A549 (cell line): Measurements from ENCODE around the gene ACP4. TPM values are rescaled to one million over a fixed set of nuclear protein-coding genes. Genes with fewer than 3 reads are reported as not detected.

Source experiments
- ATAC-seq, 2 experiments: fragments of 200-7000 bp in 1 of 2; fragments of >200 bp in 1 of 2; cut with Nextera tagmentation in 1 of 2; cut with Tn5 transposase in 1 of 2; 3 replicates each; pipeline versions ENCODE4 v1.8.0 to v1.9.1; 2018 to 2020; ENCODE audit warnings: mild to moderate bottlenecking in 1 of 2, moderate library complexity in 1 of 2
- CTCF ChIA-PET: fragments of 300-600 bp; sonication (Branson Sonifier 250); formaldehyde crosslinking; extraction: SDS; loops from one replicate; lab custom pipeline; 2021; ENCODE audit warnings: antibody characterized with exemption, inconsistent platforms; lab: Yijun Ruan, JAX
- POLR2A ChIA-PET: fragments of 350-600 bp; formaldehyde crosslinking; extraction: SDS; loops from one replicate; lab custom pipeline; 2021; ENCODE audit warnings: antibody characterized with exemption, inconsistent platforms; lab: Yijun Ruan, JAX
- DNase-seq, 2 experiments: peaks; one replicate each; pipeline versions ENCODE4 v3.0.0 to v3.0.0-alpha.2; 2011 to 2016; ENCODE audit warnings: low read depth in 1 of 2, low spot score in 1 of 2
- FAIRE-seq: peaks from 2 replicates; lab custom pipeline; 2011; peaks lifted over from hg19 to GRCh38; lab: Jason Lieb, UNC
- H3K27ac ChIP-seq, 2 experiments: fragments of >200 bp; sonication (Bioruptor Twin); formaldehyde crosslinking; 3 replicates each; pipeline ENCODE4 v1.5.1; 2016 to 2017
- H3K4me1 ChIP-seq: fragments of >200 bp; sonication (Bioruptor Twin); formaldehyde crosslinking; 3 replicates; pipeline ENCODE4 v1.6.1; 2016
- H3K4me2 ChIP-seq: fragments of >200 bp; sonication (Bioruptor Twin); formaldehyde crosslinking; 3 replicates; pipeline ENCODE4 v1.6.1; 2016
- H3K4me3 ChIP-seq: fragments of >200 bp; sonication (Bioruptor Twin); formaldehyde crosslinking; 3 replicates; pipeline ENCODE4 v1.5.1; 2016
- H3K9me3 ChIP-seq: fragments of >200 bp; sonication (Bioruptor Twin); formaldehyde crosslinking; 3 replicates; pipeline ENCODE4 v1.6.1; 2016
- BCL3 ChIP-seq: fragments of >200 bp; sonication (Bioruptor Twin); formaldehyde crosslinking; IDR thresholded peaks from 3 replicates; pipeline ENCODE4 v1.6.1; 2016
- CBX2 ChIP-seq: fragments of 200-600 bp; sonication (generic); IDR thresholded peaks from 2 replicates; pipeline ENCODE4 v1.6.1; 2016; ENCODE audit warnings: low read depth, mild to moderate bottlenecking, borderline replicate concordance
- CHD2 ChIP-seq: fragments of 150-350 bp; IDR thresholded peaks from 2 replicates; pipeline ENCODE4 v1.6.1; 2014; ENCODE audit warnings: low read length; ENCODE audit not compliant: partially characterized antibody
- ELK1 ChIP-seq: fragments of 150-350 bp; IDR thresholded peaks from 2 replicates; pipeline ENCODE4 v1.6.1; 2014; ENCODE audit warnings: low read depth, mild to moderate bottlenecking, low read length
- EP300 ChIP-seq, 2 experiments: fragments of >200 bp; sonication (Bioruptor Twin); formaldehyde crosslinking; IDR thresholded peaks; 2 replicates in 1 of 2; 3 replicates in 1 of 2; pipeline ENCODE4 v1.6.1; 2016 to 2017
- FOSL2 ChIP-seq, 2 experiments: fragments of 450-650 bp in 1 of 2; fragments of >200 bp in 1 of 2; sonication (Bioruptor Twin) in 1 of 2; formaldehyde crosslinking; IDR thresholded peaks; 2 replicates each; pipeline versions ENCODE4 v1.5.0 to v1.6.1; 2016 to 2020; ENCODE audit warnings: mild to moderate bottlenecking in 1 of 2, moderate library complexity in 1 of 2
- FOXS1 ChIP-seq: fragments of 250-450 bp; sonication (Bioruptor Pico); IDR thresholded peaks from 2 replicates; pipeline ENCODE4 v1.5.0; 2020; ENCODE audit warnings: mild to moderate bottlenecking, moderate library complexity
- HEYL ChIP-seq: fragments of 250-450 bp; sonication (Bioruptor Pico); IDR thresholded peaks from 2 replicates; pipeline ENCODE4 v1.8.0; 2021; ENCODE audit warnings: mild to moderate bottlenecking, moderate library complexity
- HOXA7 ChIP-seq: fragments of 250-450 bp; sonication (Bioruptor Pico); IDR thresholded peaks from 2 replicates; pipeline ENCODE4 v1.5.0; 2020; ENCODE audit warnings: mild to moderate bottlenecking, moderate library complexity
- HOXB13 ChIP-seq: fragments of 250-450 bp; sonication (Bioruptor Pico); IDR thresholded peaks from 2 replicates; pipeline ENCODE4 v1.5.0; 2020; ENCODE audit warnings: low read depth, mild to moderate bottlenecking, moderate library complexity
- KDM5A ChIP-seq: fragments of 200-600 bp; sonication (generic); IDR thresholded peaks from 2 replicates; pipeline ENCODE4 v1.6.1; 2016; ENCODE audit warnings: antibody characterized with exemption, mild to moderate bottlenecking
- MAZ ChIP-seq: fragments of 150-350 bp; IDR thresholded peaks from 2 replicates; pipeline ENCODE4 v1.6.1; 2014; ENCODE audit warnings: antibody characterized with exemption, low read depth, low read length, borderline replicate concordance
- NPAS2 ChIP-seq: fragments of 250-450 bp; sonication (Bioruptor Pico); IDR thresholded peaks from 2 replicates; pipeline ENCODE4 v1.8.0; 2022; ENCODE audit warnings: mild to moderate bottlenecking, moderate library complexity, borderline replicate concordance
- NR3C1 ChIP-seq: fragments of >200 bp; sonication (Bioruptor Twin); formaldehyde crosslinking; IDR thresholded peaks from 3 replicates; pipeline ENCODE4 v1.6.1; 2017
- POLR2AphosphoS2 ChIP-seq: conservative IDR thresholded peaks from 2 replicates; pipeline ENCODE4 v1.6.1; 2012; ENCODE audit warnings: low read length, improper control_type of control experiment, inconsistent platforms
- RARB ChIP-seq: fragments of 250-450 bp; sonication (Bioruptor Pico); IDR thresholded peaks from 2 replicates; pipeline ENCODE4 v1.8.0; 2021; ENCODE audit warnings: mild to moderate bottlenecking, moderate library complexity
- REST ChIP-seq: fragments of 200-600 bp; sonication (generic); IDR thresholded peaks from 2 replicates; pipeline ENCODE4 v1.6.1; 2016; ENCODE audit warnings: antibody characterized with exemption, mild to moderate bottlenecking, moderate library complexity
- ZC3H11A ChIP-seq: fragments of 450-650 bp; IDR thresholded peaks from 2 replicates; pipeline ENCODE4 v1.6.1; 2014; ENCODE audit warnings: antibody characterized with exemption, mild to moderate bottlenecking
- ZFP36 ChIP-seq: fragments of 450-650 bp; IDR thresholded peaks from 2 replicates; pipeline ENCODE4 v1.6.1; 2014; ENCODE audit warnings: borderline replicate concordance; ENCODE audit not compliant: partially characterized antibody
- ZNF302 ChIP-seq: fragments of 250-450 bp; sonication (Bioruptor Pico); IDR thresholded peaks from 2 replicates; pipeline ENCODE4 v1.9.0; 2021; ENCODE audit warnings: inconsistent platforms, mild to moderate bottlenecking, moderate library complexity
- WGBS: methylation state at CpG from one replicate; pipeline ENCODE4 v1.1.6; 2017; ENCODE audit errors: missing lambda C conversion rate; 5-methylcytosine and 5-hydroxymethylcytosine counted together
- polyA plus RNA-seq, 4 experiments: library from polyadenylated mRNA; depleted of rRNA in 3 of 4; stranded (reverse); fragments of >200 nt; fragmentation: RNase III in 1 of 4; extraction: RNeasy Plus Mini Kit Qiagen cat#74134 plus additional on column Dnase treatment in 1 of 4; gene quantifications; 2 replicates in 3 of 4; 3 replicates in 1 of 4; pipeline ENCODE4 v1.2.3, GENCODE V29; 2011 to 2017
- TF ChIP-seq, protein P1 (sequence below): IDR thresholded peaks from 2 replicates; pipeline ENCODE4 v1.6.1; 2012

ACP4 gene
- polyA plus RNA-seq, 2 of the 4 experiments (the other 2 are of a cell fraction), result not detected

- TF ChIP-seq FOSL2 (IDR thresholded peaks at IDR 0.05), result no peak
- TF ChIP-seq FOSL2 (CRISPR knock-in tag; IDR thresholded peaks at IDR 0.05), result no peak
- TF ChIP-seq, protein P1, sequence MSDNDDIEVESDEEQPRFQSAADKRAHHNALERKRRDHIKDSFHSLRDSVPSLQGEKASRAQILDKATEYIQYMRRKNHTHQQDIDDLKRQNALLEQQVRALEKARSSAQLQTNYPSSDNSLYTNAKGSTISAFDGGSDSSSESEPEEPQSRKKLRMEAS, result no peak
- no peak for TF ChIP-seq CHD2
These were observed 40.2 kb downstream of the ACP4 start (continued) for GRCh38 chr19:50830266-50831025.

DNA sequence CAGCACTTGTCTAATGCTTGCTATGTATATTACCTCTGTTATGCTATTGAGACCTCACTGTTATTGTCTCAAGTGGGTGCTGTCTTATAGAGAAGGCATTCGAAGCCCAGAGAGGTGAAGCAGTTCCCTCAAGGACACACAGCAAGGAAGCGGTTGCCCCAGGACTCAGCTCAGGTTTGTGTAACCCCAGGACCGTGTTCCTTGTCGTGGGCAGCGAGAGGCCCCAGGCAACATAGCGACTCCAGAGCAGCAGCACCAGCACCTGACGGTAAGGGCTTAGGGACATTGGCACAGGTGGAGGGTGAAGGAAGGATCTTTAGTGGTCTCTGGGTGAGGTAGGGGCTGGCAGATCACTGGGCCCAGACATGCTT lies 40.8 kb downstream of the ACP4 start:
- no peak for TF ChIP-seq POLR2AphosphoS2
- TF ChIP-seq ZFP36, result peak; percentile 46
- TF ChIP-seq CBX2, result no peak
- no peak for TF ChIP-seq RARB
- TF ChIP-seq NPAS2 (CRISPR knock-in tag), result no peak
- no peak for TF ChIP-seq NR3C1
- TF ChIP-seq, all 56 proteins: peak for 1
- no peak overlapping the region for H3K4me3 ChIP-seq
- WGBS, result 31% methylated on average over 7 of the region's 7 CpGs
- DNase-seq (no peak), FAIRE-seq (no peak), ATAC-seq (no peak)
- no peak overlapping the region for H3K4me2 ChIP-seq
- ChIA-PET CTCF (interaction anchor here (1.4 to 2.2 kb wide), 2 partner anchors 9 to 190 kb away, joined by 7 to 8 read pairs; no protein-coding TSS in a partner anchor), POLR2A (no interaction called here)
- H3K4me1 ChIP-seq, result peaks cover 6% of the 10 kb centered on the region; the same call in 1 of the 3 replicates
- H3K27ac ChIP-seq, result no peak overlapping the region
- no peaks in the 10 kb centered on the region for H3K9me3 ChIP-seq

DNA sequence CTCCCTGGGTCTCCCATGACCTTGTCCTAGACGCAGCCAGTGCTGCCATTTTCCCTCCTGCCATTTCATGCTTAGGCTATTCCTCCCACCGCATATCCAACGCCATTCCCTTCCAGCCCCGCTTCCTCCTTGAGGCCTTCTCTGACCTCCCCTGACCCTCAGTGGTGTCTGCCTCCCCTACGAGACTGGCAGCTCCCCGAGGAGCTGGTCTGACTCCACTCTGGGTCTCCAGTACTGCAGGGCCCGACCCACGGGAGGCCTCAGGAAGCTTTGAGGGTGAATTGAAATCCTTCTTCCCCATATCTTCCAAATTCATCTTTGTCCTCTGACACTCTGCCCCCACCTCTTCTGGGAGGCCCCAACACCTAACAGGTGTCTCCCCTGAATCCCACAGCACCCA lies 42.5 kb downstream of the ACP4 start:
- no peak for FAIRE-seq
- Histone ChIP-seq H3K9me3 (no peaks in the 10 kb centered on the region), H3K4me1 (peaks cover 9% of the 10 kb centered on the region; the same call in 1 of the 3 replicates), H3K27ac (no peak overlapping the region), H3K4me2 (no peak overlapping the region), H3K4me3 (no peak overlapping the region)
- CTCF ChIA-PET, result interaction anchor here (2.2 kb wide), 1 partner anchor 90 kb away, joined by 10 read pairs; no protein-coding TSS in a partner anchor
- ATAC-seq, result no peak
- 84% methylated on average over 8 of the region's 8 CpGs for WGBS
- DNase-seq, result no peak
- TF ChIP-seq ZNF302 (CRISPR knock-in tag) (no peak), EP300 (IDR thresholded peaks at IDR 0.05) (no peak)
- TF ChIP-seq, all 56 proteins: peak for 0
- POLR2A ChIA-PET, result no interaction called here

- peaks cover 9% of the 10 kb centered on the region; the same call in 1 of the 3 replicates for H3K4me1 ChIP-seq
- no peak within 1 kb of the TSS for H3K4me3 ChIP-seq
- WGBS, result 49% methylated on average over 8 of the region's 8 CpGs
- FAIRE-seq (no peak), DNase-seq (no peak), ATAC-seq (no peak)
- no peaks in the 10 kb centered on the region for H3K9me3 ChIP-seq
- POLR2A ChIA-PET, result no interaction called here
- CTCF ChIA-PET, result interaction anchor here (2.2 kb wide), 1 partner anchor 89 kb away, joined by 10 read pairs; no protein-coding TSS in a partner anchor
- H3K27ac ChIP-seq, result no peak within 1 kb of the TSS
- H3K4me2 ChIP-seq, result no peak within 1 kb of the TSS
- no peak for TF ChIP-seq RARB
- TF ChIP-seq REST, result no peak
- no peak for TF ChIP-seq ZC3H11A
- no peak for TF ChIP-seq HEYL (CRISPR knock-in tag)
- TF ChIP-seq NR3C1, result no peak
- TF ChIP-seq HOXB13 (CRISPR knock-in tag), result no peak
- TF ChIP-seq KDM5A, result no peak
- TF ChIP-seq MAZ, result no peak
- TF ChIP-seq CHD2, result no peak
- TF ChIP-seq HOXA7, result no peak
- TF ChIP-seq BCL3, result no peak
- TF ChIP-seq ZFP36, result no peak
- TF ChIP-seq ELK1, result no peak
- no peak for TF ChIP-seq FOXS1
These were observed 43.0 kb downstream of the ACP4 start, which contains the start of gene KLK15 for GRCh38 chr19:50833117-50833801. Gene KLK15 (minus strand): TSS chr19:50833574. CDS start chr19:50831492, 2,082 bp downstream.
